HG03139 (cell line): ENCODE results near the gene ZNF729.
"Not testable (repeated sequence)": the region's sequence is repeated elsewhere in the genome, so short reads cannot be mapped to it uniquely, and the experiment has no call there.

Source experiments
- ATAC-seq: cut with Tn5 transposase; IDR thresholded peaks from one replicate; pipeline ENCODE4 v1.9.1; 2021; ENCODE audit not compliant: unreplicated experiment

Gene ZNF729

GRCh38 chr19:22286151-22286810, at the start of gene ZNF729:
Gene ZNF729 (plus strand): TSS chr19:22286441. CDS start chr19:22286526, 85 bp downstream.
- ATAC-seq = no peak

GRCh38 chr19:22256856-22257255, 29.4 kb upstream of the ZNF729 start:
- ATAC-seq = no peak

GRCh38 chr19:22257381-22257780, 28.9 kb upstream of the ZNF729 start:
- no peak for ATAC-seq

- ATAC-seq = no peak
These were observed 28.3 kb upstream of the ZNF729 start for GRCh38 chr19:22257916-22258315.

- no peak for ATAC-seq
These were observed 25.7 kb upstream of the ZNF729 start for GRCh38 chr19:22260499-22260898.

- ATAC-seq = no peak
These were observed 24.6 kb upstream of the ZNF729 start for GRCh38 chr19:22261596-22261995.

- ATAC-seq = no peak
These were observed 23.1 kb upstream of the ZNF729 start for GRCh38 chr19:22263121-22263520.

- not testable (repeated sequence) for ATAC-seq
These were observed 35.3 kb downstream of the ZNF729 start for GRCh38 chr19:22321554-22321953.

GRCh38 chr19:22326219-22326618, 40.0 kb downstream of the ZNF729 start:
- no peak for ATAC-seq

GRCh38 chr19:22327321-22327720, 41.1 kb downstream of the ZNF729 start:
- no peak for ATAC-seq

GRCh38 chr19:22331521-22331920, 45.3 kb downstream of the ZNF729 start:
- no peak for ATAC-seq

GRCh38 chr19:22332924-22333323, 46.7 kb downstream of the ZNF729 start:
- no peak for ATAC-seq

- no peak for ATAC-seq
These were observed 49.5 kb downstream of the ZNF729 start for GRCh38 chr19:22335716-22336115.

- no peak for ATAC-seq
These were observed 68.4 kb downstream of the ZNF729 start for GRCh38 chr19:22354665-22355064.
